Fibroblast of skin of back (primary cell): ENCODE measurements around the gene MAPK12.
A peak's percentile ranks its signal among the peaks of the same experiment; 100 is the strongest.
"Not testable (repeated sequence)": the region's sequence is repeated elsewhere in the genome, so short reads cannot be mapped to it uniquely, and the experiment has no call there.

ENCODE experiments used
- DNase-seq: peaks from one replicate; pipeline ENCODE4 v3.0.0-alpha.2; 2013

MAPK12 gene

GRCh38 chr22:50215297-50216054 lies 46.0 kb downstream of the MAPK12 start:
- DNase-seq = no peak

- DNase-seq = no peak
Observed at GRCh38 chr22:50213263-50213662, 48.2 kb downstream of the MAPK12 start.

GRCh38 chr22:50211147-50211546 lies 50.3 kb downstream of the MAPK12 start:
- no peak for DNase-seq

DNA sequence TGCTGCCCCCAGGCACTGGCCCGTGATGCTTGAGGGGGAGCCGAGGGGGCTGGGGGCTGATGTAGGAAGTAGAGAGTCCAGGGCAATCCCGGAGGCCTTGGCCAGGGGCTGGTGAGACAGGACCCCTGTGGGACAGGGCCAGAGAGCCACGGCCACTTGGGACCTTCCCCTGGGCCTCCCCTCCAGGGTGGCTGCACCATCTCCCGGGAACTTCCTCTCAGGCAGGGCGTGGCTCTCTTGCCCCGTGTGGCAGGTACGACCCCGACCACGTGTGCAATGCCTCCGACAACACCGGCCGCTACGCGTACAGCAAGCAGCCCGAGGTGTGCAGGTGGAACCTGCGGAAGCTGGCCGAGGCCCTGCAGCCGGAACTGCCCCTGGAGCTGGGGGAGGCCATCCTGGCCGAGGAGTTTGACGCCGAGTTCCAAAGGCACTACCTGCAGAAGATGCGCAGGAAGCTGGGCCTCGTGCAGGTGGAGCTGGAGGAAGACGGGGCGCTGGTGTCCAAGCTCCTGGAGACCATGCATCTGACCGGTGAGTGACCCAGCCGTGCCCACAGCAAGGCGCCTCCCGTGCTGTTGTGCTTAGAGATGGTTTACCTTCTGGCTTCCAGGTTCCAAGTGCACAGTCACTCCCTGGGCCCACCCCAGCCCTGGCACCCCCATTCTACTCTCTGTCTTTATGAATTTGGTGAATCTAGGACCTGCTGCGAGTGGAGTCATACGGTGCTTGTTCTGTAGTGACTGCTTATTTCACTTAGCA lies 50.9 kb downstream of the MAPK12 start:
- DNase-seq = no peak

DNA sequence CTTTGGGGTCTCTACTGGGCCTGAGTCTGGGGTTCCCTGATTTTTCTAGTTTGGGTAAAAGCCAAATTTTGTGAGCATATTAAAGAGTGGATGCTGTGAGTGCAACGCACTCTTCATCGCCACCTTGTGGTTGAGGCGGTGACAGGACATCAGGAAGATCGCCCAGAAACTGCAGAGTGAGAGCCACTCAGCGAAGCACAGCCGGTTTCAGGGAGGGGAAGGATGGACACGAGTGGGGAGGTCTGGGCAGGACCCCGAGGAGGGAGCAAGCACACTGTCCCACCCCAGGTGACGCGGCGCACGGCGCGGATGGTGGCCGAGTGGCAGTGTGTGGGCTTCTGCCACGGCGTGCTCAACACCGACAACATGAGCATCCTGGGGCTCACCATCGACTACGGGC lies 51.6 kb downstream of the MAPK12 start:
- DNase-seq = peak; percentile 59

GRCh38 chr22:50208939-50209892 lies 52.3 kb downstream of the MAPK12 start:
- DNase-seq = no peak

- DNase-seq = no peak
Observed at GRCh38 chr22:50208430-50208938, 53.0 kb downstream of the MAPK12 start.

DNA sequence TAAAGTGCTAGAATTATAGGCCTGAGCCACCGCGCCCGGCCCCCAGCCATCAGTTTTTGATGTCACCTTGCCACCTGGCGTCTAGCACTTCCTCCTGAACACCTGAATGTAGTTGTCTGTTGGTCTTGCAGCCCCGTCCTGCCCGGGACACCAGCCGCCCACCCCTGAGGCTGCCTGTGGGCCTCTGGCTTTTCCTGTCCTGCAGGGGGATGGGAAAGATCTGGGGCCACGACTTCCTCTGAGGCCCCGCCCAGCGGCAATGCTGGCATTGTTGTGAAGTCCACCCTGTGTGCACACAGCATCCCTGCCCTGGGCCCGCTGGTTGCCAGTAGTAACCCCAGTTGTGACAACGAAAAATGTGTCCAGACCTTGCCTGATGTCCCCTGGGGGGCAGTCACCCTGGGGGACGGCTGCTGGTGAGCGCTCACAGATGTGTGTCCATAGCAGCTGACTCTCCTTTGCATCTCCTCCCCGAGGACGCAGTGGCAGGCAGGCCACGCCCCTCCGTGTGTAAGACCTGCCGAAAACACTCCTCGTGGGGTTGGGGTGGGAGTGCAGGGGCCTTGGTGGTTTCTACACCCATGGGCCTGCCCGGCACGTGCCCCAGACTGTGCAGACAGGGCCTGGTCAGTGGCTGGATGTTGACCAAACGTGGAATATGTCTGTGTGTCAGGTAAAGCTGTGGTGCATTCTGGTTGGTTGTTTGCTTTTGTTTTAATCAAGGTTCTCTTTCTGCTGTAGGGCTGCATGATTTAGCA lies 53.9 kb downstream of the MAPK12 start:
- no peak for DNase-seq

- peak; percentile 28 for DNase-seq
Observed at GRCh38 chr22:50206599-50206998, 54.9 kb downstream of the MAPK12 start.

DNA sequence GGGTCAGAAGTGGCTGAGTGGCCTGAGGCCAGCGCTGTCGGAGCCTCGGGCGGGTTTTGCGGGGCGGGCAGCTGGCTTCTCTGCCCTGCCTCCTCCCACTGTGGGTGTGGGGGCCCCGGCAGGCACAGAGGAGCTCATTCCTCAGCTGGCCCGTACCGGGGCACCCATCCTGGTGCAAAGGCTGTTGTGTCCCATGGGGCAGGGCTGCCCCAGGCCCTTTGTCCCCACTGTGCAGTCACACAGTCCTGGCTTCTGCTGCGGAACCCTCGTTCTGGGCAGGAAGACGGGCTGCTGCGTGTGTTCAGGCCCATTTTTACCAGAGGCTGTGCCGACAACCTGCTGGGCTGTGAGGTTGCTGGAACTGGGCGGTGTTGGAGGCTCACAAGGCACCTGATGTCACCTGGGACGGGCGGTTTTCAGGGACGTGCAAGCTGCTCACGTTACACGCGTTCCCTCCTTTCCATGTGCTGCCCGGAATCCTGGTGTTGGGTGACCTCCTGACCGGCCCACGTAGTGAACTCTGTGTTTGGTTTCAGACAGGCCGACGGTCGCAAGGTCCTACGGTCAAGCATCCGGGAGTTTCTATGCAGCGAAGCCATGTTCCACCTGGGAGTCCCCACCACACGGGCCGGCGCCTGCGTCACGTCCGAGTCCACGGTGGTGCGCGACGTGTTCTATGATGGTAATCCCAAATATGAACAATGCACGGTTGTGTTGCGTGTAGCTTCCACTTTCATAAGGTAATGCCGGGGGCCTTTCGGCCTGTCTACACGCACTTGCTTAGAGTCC lies 55.5 kb downstream of the MAPK12 start:
- no peak for DNase-seq

DNA sequence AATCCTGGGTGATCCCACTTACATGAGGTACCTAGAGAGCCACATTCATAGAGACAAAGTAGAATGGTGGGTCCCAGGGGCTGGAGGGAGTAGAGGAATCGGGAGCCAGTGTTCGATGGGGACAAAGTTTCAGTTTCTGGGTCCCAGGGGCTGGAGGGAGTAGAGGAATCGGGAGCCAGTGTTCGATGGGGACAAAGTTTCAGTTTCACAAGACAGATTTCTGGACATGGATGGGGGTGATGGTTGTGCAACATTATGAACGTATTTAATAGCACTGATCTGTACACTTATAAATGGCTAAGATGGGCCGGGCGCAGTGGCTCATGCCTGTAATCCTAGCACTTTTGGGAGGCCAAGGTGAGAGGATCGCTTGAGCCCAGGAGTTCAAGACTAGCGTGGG lies 56.5 kb downstream of the MAPK12 start:
- DNase-seq = not testable (repeated sequence)

GRCh38 chr22:50204571-50204970 lies 56.9 kb downstream of the MAPK12 start:
- DNase-seq = no peak

DNA sequence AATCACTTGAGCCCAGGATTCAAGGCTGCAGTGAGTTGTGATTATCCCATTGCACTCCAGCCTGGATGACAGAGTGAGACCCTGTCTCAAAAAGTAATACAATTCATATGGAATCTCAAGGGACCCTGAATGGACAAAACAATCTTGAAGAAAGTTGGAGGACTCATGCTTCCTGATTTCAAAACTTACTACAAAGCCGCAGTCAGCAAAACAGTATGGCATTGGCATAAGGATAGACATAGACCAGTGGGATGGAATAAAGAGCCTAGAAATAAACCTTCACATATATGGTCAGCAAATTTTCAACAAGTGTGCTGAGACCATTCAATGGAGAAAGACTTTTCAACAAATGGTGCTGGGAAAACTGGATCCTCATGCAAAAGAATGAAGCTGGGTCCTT lies 58.2 kb downstream of the MAPK12 start:
- DNase-seq = no peak
